HepG2 (cell line): Measurements from ENCODE around the gene ARFGAP2. TPM values are rescaled to one million over a fixed set of nuclear protein-coding genes. Genes with fewer than 3 reads are reported as not detected.
A peak's percentile ranks its signal among the peaks of the same experiment; 100 is the strongest.

Source experiments
- ATAC-seq: fragments of 200-7000 bp; cut with Tn5 transposase; 3 replicates; pipeline ENCODE4 v1.9.1; 2020; ENCODE audit warnings: mild to moderate bottlenecking, moderate library complexity
- BruUV-seq: library from RNA; stranded (reverse); fragments of 400-500 nt; replicated peaks from 2 replicates; lab custom pipeline; 2021; lab: Mats Ljungman, UMichigan
- CTCF ChIA-PET: fragments of 300-600 bp; formaldehyde crosslinking; extraction: SDS; loops from one replicate; lab custom pipeline; 2021; ENCODE audit warnings: low total read pairs, inconsistent platforms, low intra/inter-chr PET ratio; lab: Yijun Ruan, JAX
- POLR2A ChIA-PET: fragments of 350-600 bp; sonication (Branson Sonifier 250); formaldehyde crosslinking; loops from one replicate; lab custom pipeline; 2020; ENCODE audit warnings: antibody characterized with exemption, inconsistent platforms; lab: Yijun Ruan, JAX
- DNase-seq: peaks from one replicate; pipeline ENCODE4 v3.0.0-alpha.2; 2015; ENCODE audit warnings: low spot score
- FAIRE-seq: peaks from 3 replicates; lab custom pipeline; 2011; peaks lifted over from hg19 to GRCh38; lab: Jason Lieb, UNC
- H2AFZ ChIP-seq: one replicate; pipeline ENCODE4 v1.6.1; 2011; ENCODE audit warnings: low read length, inconsistent platforms
- H3K27ac ChIP-seq: fragments of 300-600 bp; 3 replicates; pipeline ENCODE4 v1.8.0; 2011; ENCODE audit warnings: mixed run types, mild to moderate bottlenecking, mixed read lengths, low read length, inconsistent platforms; ENCODE audit not compliant: insufficient read depth; ENCODE audit errors: extremely low read length
- H3K27me3 ChIP-seq, 2 experiments: fragments of 200-600 bp in 1 of 2; 2 replicates in 1 of 2; 3 replicates in 1 of 2; pipeline versions ENCODE4 v1.6.0 to v1.8.0; 2011; ENCODE audit warnings: low read length in 2 of 2, mild to moderate bottlenecking in 2 of 2, moderate library complexity in 2 of 2, inconsistent platforms in 1 of 2; ENCODE audit not compliant: insufficient read depth in 2 of 2, control insufficient read depth in 1 of 2
- H3K36me3 ChIP-seq, 2 experiments: fragments of 200-600 bp in 1 of 2; replicated peaks in 1 of 2; 2 replicates in 1 of 2; 3 replicates in 1 of 2; pipeline versions ENCODE4 v1.5.1 to v1.8.0; 2011; ENCODE audit warnings: low read length in 2 of 2, inconsistent platforms in 1 of 2; ENCODE audit not compliant: insufficient read depth in 2 of 2, control insufficient read depth in 1 of 2
- H3K4me1 ChIP-seq: 2 replicates; pipeline ENCODE4 v1.5.1; 2012; ENCODE audit warnings: low read length, inconsistent platforms; ENCODE audit not compliant: insufficient read depth
- H3K4me2 ChIP-seq: 2 replicates; pipeline ENCODE4 v1.6.0; 2011; ENCODE audit warnings: low read depth, low read length, inconsistent platforms
- H3K4me3 ChIP-seq, 3 experiments: fragments of 200-600 bp in 1 of 3; sonication (generic), shearing (Covaris generic) in 1 of 3; replicated peaks in 1 of 3; 2 replicates each; pipeline ENCODE4 v1.5.1; 2011 to 2016; ENCODE audit warnings: low read length in 3 of 3, inconsistent platforms in 2 of 3, low read depth in 2 of 3, mild to moderate bottlenecking in 2 of 3, control low read depth in 1 of 3, mixed read lengths in 1 of 3; ENCODE audit not compliant: insufficient read depth in 1 of 3
- H3K79me2 ChIP-seq: one replicate; pipeline ENCODE4 v1.6.1; 2011; ENCODE audit warnings: low read length, inconsistent platforms; ENCODE audit not compliant: insufficient read depth
- H3K9ac ChIP-seq: 2 replicates; pipeline ENCODE4 v1.6.0; 2011; ENCODE audit warnings: mild to moderate bottlenecking, low read depth, low read length, inconsistent platforms; ENCODE audit not compliant: insufficient read depth
- H3K9me3 ChIP-seq: 2 replicates; pipeline ENCODE4 v1.5.1; 2012; ENCODE audit warnings: mild to moderate bottlenecking, low read length
- H4K20me1 ChIP-seq: 2 replicates; pipeline ENCODE4 v1.6.0; 2011; ENCODE audit warnings: inconsistent platforms, mild to moderate bottlenecking, low read length, moderate library complexity; ENCODE audit not compliant: insufficient read depth
- ATAD3A ChIP-seq: sonication (generic); formaldehyde crosslinking; IDR thresholded peaks from 2 replicates; pipeline ENCODE4 v1.4.0; 2020; ENCODE audit warnings: missing genetic modification reagents
- BCLAF1 ChIP-seq: fragments of 450-650 bp; IDR thresholded peaks from 2 replicates; pipeline ENCODE4 v1.6.1; 2017; ENCODE audit warnings: mild to moderate bottlenecking
- DNMT3B ChIP-seq: conservative IDR thresholded peaks from 2 replicates; pipeline ENCODE4 v1.6.1; 2016; ENCODE audit warnings: missing biosample characterization, control low read depth
- FOSL2 ChIP-seq: sonication (generic); formaldehyde crosslinking; IDR thresholded peaks from 2 replicates; pipeline ENCODE4 v1.4.0; 2020; ENCODE audit warnings: missing genetic modification reagents
- KDM2A ChIP-seq: sonication (generic); formaldehyde crosslinking; IDR thresholded peaks from 2 replicates; pipeline ENCODE4 v1.4.0; 2020; ENCODE audit warnings: low read depth, missing genetic modification reagents, borderline replicate concordance
- KLF16 ChIP-seq, 2 experiments: sonication (generic) in 1 of 2; formaldehyde crosslinking in 1 of 2; IDR thresholded peaks; 2 replicates each; pipeline versions ENCODE4 v1.6.1 to v1.8.0; 2016 to 2023; ENCODE audit warnings: missing genetic modification reagents in 2 of 2, missing compliant biosample characterization in 1 of 2
- KLF6 ChIP-seq: IDR thresholded peaks from 2 replicates; pipeline ENCODE4 v1.8.0; 2016; ENCODE audit warnings: missing biosample characterization, missing genetic modification reagents
- NCOA5 ChIP-seq: sonication (generic); formaldehyde crosslinking; IDR thresholded peaks from 2 replicates; pipeline ENCODE4 v1.4.0; 2020; ENCODE audit warnings: missing genetic modification reagents
- RFXANK ChIP-seq: IDR thresholded peaks from 2 replicates; pipeline ENCODE4 v1.6.1; 2016
- RXRB ChIP-seq: IDR thresholded peaks from 2 replicates; pipeline ENCODE4 v1.6.1; 2016; ENCODE audit warnings: borderline replicate concordance, missing genetic modification reagents, missing compliant biosample characterization
- ZBTB21 ChIP-seq: sonication (generic); formaldehyde crosslinking; IDR thresholded peaks from 2 replicates; pipeline ENCODE4 v1.4.0; 2020; ENCODE audit warnings: missing genetic modification reagents
- ZFX ChIP-seq: sonication (generic); formaldehyde crosslinking; IDR thresholded peaks from 2 replicates; pipeline ENCODE4 v1.4.0; 2020; ENCODE audit warnings: mild to moderate bottlenecking, low read depth, missing genetic modification reagents, moderate library complexity
- ZNF18 ChIP-seq: sonication (generic); formaldehyde crosslinking; IDR thresholded peaks from 2 replicates; pipeline ENCODE4 v1.8.0; 2022; ENCODE audit warnings: mild to moderate bottlenecking, missing genetic modification reagents; ENCODE audit not compliant: insufficient replicate concordance
- ZNF263 ChIP-seq: sonication (generic); formaldehyde crosslinking; IDR thresholded peaks from 2 replicates; pipeline ENCODE4 v1.4.0; 2020; ENCODE audit warnings: missing genetic modification reagents
- ZNF674 ChIP-seq: sonication (generic); formaldehyde crosslinking; IDR thresholded peaks from 2 replicates; pipeline ENCODE4 v1.5.0; 2020; ENCODE audit warnings: low read depth, mild to moderate bottlenecking, missing genetic modification reagents
- ZNF709 ChIP-seq: sonication (generic); formaldehyde crosslinking; IDR thresholded peaks from 2 replicates; pipeline ENCODE4 v1.5.0; 2020; ENCODE audit warnings: mild to moderate bottlenecking, missing genetic modification reagents
- ZNF746 ChIP-seq: sonication (generic); formaldehyde crosslinking; IDR thresholded peaks from 2 replicates; pipeline ENCODE4 v1.8.0; 2022; ENCODE audit warnings: mild to moderate bottlenecking, missing genetic modification reagents
- ZNF781 ChIP-seq: sonication (generic); formaldehyde crosslinking; IDR thresholded peaks from 2 replicates; pipeline ENCODE4 v1.5.1; 2020; ENCODE audit warnings: borderline replicate concordance, mild to moderate bottlenecking, missing genetic modification reagents; ENCODE audit errors: not compliant biosample characterization
- WGBS: methylation state at CpG from one replicate; pipeline ENCODE4 v1.1.6; 2017; ENCODE audit warnings: low lambda C conversion rate; 5-methylcytosine and 5-hydroxymethylcytosine counted together
- in situ Hi-C: cut with HindIII; loops from 2 replicates; pipeline ENCODE4 v1.10.0; 2017; ENCODE audit warnings: low pct_unique_long_range_greater_than_20kb; ENCODE audit not compliant: extremely low pct_ligation_motif_present
- intact Hi-C: fragments of 100-400 bp; cut with micrococcal nuclease; formaldehyde crosslinking; loops from one replicate; pipeline ENCODE4 v1.10.0; 2022; ENCODE audit not compliant: unreplicated experiment
- polyA plus RNA-seq, 8 experiments: library from polyadenylated mRNA; depleted of rRNA in 3 of 8; stranded (reverse) in 7 of 8; unstranded in 1 of 8; fragments of >200 nt; fragmentation: Illumina TruSeq in 4 of 8; extraction: Trizol in 4 of 8; gene quantifications; 2 replicates each; pipeline versions ENCODE4 v1.2.1 to v1.2.3, GENCODE V29; 2011 to 2016; ENCODE audit warnings: low read depth in 4 of 8, missing spikeins in 1 of 8, mixed read lengths in 1 of 8; ENCODE audit not compliant: insufficient read depth in 1 of 8
- total RNA-seq, 5 experiments: library from RNA; depleted of rRNA; stranded (reverse); fragments of >200 nt; fragmentation: Illumina TruSeq; extraction: Trizol; gene quantifications; 2 replicates each; pipeline ENCODE4 v1.2.3, GENCODE V29; 2016; ENCODE audit warnings: low read depth in 1 of 5
- TF ChIP-seq, protein P1 (sequence below): IDR thresholded peaks from 2 replicates; pipeline ENCODE4 v1.6.1; 2012; ENCODE audit warnings: inconsistent platforms

Gene ARFGAP2
- total and polyA plus RNA-seq, 2 of the 13 experiments (the other 11 are each of a cell fraction or from before 2014, with no cell fraction given) = 32.3 to 75.3 TPM

- TF ChIP-seq KLF6 (CRISPR knock-in tag) (0 out of 2 replicates have a peak, but pooled peaks have one; percentile 12), ZNF18 (CRISPR knock-in tag) (peak; percentile 12), ZNF781 (peak; percentile 46)
Measured at GRCh38 chr11:47215366-47215910, 38.8 kb upstream of the ARFGAP2 start (continued).

DNA sequence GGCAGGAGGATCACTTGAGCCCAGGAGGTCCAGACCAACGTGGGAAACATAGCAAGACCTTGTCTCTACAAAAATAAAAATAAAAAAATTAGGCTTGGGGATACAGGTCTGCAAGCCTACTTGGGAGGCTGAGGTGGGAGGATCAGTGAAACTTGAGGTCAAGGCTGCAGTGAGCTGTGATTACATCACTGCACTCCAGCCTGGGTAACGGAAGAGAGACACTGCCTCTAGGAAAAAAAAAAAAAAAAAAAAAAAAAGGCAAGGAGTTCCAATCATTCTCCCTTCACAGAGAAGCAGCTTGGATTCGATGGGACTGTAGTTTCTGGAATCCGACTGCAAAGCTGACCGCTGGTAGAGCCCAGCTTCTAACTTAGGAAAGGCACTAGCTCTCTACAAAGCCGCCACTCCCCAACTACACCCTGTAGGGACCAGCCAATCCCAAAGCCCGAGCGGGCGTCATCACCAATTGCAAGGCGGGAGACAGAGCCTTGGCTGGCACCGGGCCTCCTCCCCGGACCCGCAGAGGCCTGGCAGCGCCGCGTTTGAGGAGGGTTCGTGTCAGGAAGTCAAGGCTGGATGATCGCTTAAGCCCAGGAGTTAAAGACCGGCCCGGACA, 37.4 kb upstream of the ARFGAP2 start:
- FAIRE-seq (peak; percentile 53), ATAC-seq (peak; percentile 90), DNase-seq (peak; percentile 86)
- peaks cover 36% of the 10 kb centered on the region for H3K79me2 ChIP-seq
- POLR2A ChIA-PET = interaction anchor here (0.9 to 4.6 kb wide), 17 partner anchors 8 to 213 kb away, joined by 3 to 247 read pairs (median 18); partner anchors contain the start of genes ACP2, ARFGAP2, NR1H3 and PACSIN3
- peak overlapping the region; percentile 78 for H3K4me2 ChIP-seq
- intact Hi-C loops (loop anchor here (2.0 kb wide), 1 partner anchor 25 kb away; no protein-coding TSS in a partner anchor), in situ Hi-C loops (no loop called here)
- H3K27ac ChIP-seq = peak overlapping the region; percentile 73
- no peaks in the 10 kb centered on the region; a peak in 1 of 5 replicates for H3K27me3 ChIP-seq
- peaks cover 57% of the 10 kb centered on the region for H3K4me1 ChIP-seq
- peak overlapping the region; percentile 23 for H2AFZ ChIP-seq
- CTCF ChIA-PET = no interaction called here
- BruUV-seq = TSS peak; percentile 74
- H3K4me3 ChIP-seq = peak overlapping the region; percentile 70 to 86 (median 79)
- 0 out of 2 replicates have a peak, but pooled peaks cover 6% of the 10 kb centered on the region for H3K9me3 ChIP-seq
- H4K20me1 ChIP-seq = peaks cover 19% of the 10 kb centered on the region
- WGBS = 17% methylated on average over 17 of the region's 20 CpGs
- peaks cover 0 to 9% of the 10 kb centered on the region in 2 experiments; a peak in 1 of 5 replicates for H3K36me3 ChIP-seq
- peak overlapping the region; percentile 55 for H3K9ac ChIP-seq
- TF ChIP-seq NCOA5 (CRISPR knock-in tag) (no peak), ZNF709 (CRISPR knock-in tag) (no peak), ZNF263 (CRISPR knock-in tag) (no peak), FOSL2 (CRISPR knock-in tag) (peak; percentile 20; the same call in 1 of the 2 replicates), RFXANK (CRISPR knock-in tag) (peak; percentile 96), ZFX (CRISPR knock-in tag) (peak; percentile 83), RXRB (peak; percentile 25; the same call in 1 of the 2 replicates), BCLAF1 (no peak), ZNF674 (CRISPR knock-in tag) (no peak), DNMT3B (0 out of 2 replicates have a peak, but pooled peaks have one; percentile 15), KLF16 (CRISPR knock-in tag; IDR thresholded peaks at IDR 0.05) (peak in 1 of 2 experiments; percentile 6; a peak in 1 of 4 replicates), ZBTB21 (CRISPR knock-in tag) (no peak), KDM2A (CRISPR knock-in tag) (no peak), ZNF746 (CRISPR knock-in tag) (0 out of 2 replicates have a peak, but pooled peaks have one; percentile 20), ATAD3A (no peak)
- TF ChIP-seq, protein P1, sequence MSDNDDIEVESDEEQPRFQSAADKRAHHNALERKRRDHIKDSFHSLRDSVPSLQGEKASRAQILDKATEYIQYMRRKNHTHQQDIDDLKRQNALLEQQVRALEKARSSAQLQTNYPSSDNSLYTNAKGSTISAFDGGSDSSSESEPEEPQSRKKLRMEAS = no peak
